Parathyroid adenoma (tissue), 2 donors: ENCODE measurements around the gene STXBP1.

Experiments
- H2AFZ ChIP-seq: fragments of 300-600 bp; sonication (generic); one replicate; pipeline ENCODE4 v1.7.0; 2017; ENCODE audit warnings: antibody characterized with exemption, mild to moderate bottlenecking
- H3K27ac ChIP-seq: fragments of 300-600 bp; sonication (generic); one replicate; pipeline ENCODE4 v1.7.0; 2017
- H3K27me3 ChIP-seq: fragments of 300-600 bp; sonication (generic); one replicate; pipeline ENCODE4 v1.7.0; 2017; ENCODE audit warnings: low read length; ENCODE audit not compliant: control insufficient read depth, insufficient read depth
- H3K36me3 ChIP-seq: fragments of 300-600 bp; sonication (generic); one replicate; pipeline ENCODE4 v1.7.0; 2017; ENCODE audit warnings: low read length; ENCODE audit not compliant: control insufficient read depth, insufficient read depth
- H3K4me1 ChIP-seq: fragments of 300-600 bp; sonication (generic); one replicate; pipeline ENCODE4 v1.7.0; 2017; ENCODE audit warnings: control low read depth
- H3K4me2 ChIP-seq: fragments of 300-600 bp; sonication (generic); one replicate; pipeline ENCODE4 v1.7.0; 2017; ENCODE audit warnings: low read length
- H3K4me3 ChIP-seq: fragments of 300-600 bp; sonication (generic); one replicate; pipeline ENCODE4 v1.7.0; 2017; ENCODE audit warnings: low read depth, low read length
- H3K79me2 ChIP-seq: fragments of 300-600 bp; sonication (generic); one replicate; pipeline ENCODE4 v1.7.0; 2017; ENCODE audit warnings: control low read depth
- H3K9ac ChIP-seq: fragments of 300-600 bp; sonication (generic); one replicate; pipeline ENCODE4 v1.7.0; 2017; ENCODE audit warnings: mild to moderate bottlenecking
- H3K9me3 ChIP-seq: fragments of 300-600 bp; sonication (generic); one replicate; pipeline ENCODE4 v1.7.0; 2017; ENCODE audit warnings: low read length; ENCODE audit not compliant: control insufficient read depth
- TF ChIP-seq, protein P1 (sequence below): fragments of 300-600 bp; sonication (generic); IDR thresholded peaks from one replicate; pipeline ENCODE4 v1.7.0; 2017; ENCODE audit warnings: antibody characterized with exemption, mild to moderate bottlenecking
- donor health status: primary hyperparathyroidism.

The STXBP1 gene

DNA sequence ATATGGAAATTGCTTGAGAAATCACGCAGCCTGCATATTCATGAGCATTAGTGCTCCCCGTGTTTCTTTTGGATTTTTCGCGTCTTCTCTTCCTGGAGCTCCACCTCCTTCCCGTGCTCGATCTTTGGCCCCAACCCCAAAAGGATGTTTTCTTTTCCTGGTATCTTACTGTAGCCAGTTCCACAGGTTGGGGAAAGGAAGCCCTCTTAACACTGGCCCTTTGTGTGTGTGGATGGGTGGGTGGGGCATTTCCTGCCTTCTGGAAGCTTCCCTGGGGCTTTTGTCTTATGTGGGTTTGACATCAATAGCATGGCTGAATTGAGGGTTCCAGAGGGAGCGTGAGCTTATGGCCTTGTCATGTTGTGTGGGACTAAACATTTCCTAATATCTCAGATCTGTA lies 21.9 kb downstream of the STXBP1 start:
- Histone ChIP-seq H3K4me3 (no peak overlapping the region), H3K79me2 (peaks cover 3% of the 10 kb centered on the region)

DNA sequence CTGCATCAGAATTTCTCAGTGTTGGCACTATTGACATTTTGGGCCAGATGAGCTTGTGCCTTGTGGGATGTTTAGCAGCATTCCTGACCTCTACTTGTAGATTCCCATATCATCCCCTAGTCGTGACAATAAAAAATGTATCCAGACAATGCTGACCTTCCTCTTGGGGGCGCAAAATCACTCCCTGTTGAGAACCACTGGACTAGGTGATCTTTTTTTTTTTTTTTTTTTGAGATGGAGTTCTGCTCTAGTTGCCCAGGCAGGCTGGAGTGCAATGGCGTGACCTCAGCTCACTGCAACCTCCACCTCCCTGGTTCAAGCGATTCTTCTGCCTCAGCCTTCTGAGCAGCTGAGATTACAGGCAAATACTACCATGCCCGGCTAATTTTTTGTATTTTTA lies 22.6 kb downstream of the STXBP1 start:
- Histone ChIP-seq H3K4me3 (no peak overlapping the region), H3K9me3 (no peaks in the 10 kb centered on the region), H3K27ac (peak overlapping the region; percentile 51), H3K27me3 (no peaks in the 10 kb centered on the region), H3K9ac (no peak overlapping the region), H3K4me2 (no peak overlapping the region), H3K36me3 (no peaks in the 10 kb centered on the region), H3K4me1 (no peaks in the 10 kb centered on the region), H2AFZ (no peak overlapping the region), H3K79me2 (peaks cover 3% of the 10 kb centered on the region)
- TF ChIP-seq, protein P1, sequence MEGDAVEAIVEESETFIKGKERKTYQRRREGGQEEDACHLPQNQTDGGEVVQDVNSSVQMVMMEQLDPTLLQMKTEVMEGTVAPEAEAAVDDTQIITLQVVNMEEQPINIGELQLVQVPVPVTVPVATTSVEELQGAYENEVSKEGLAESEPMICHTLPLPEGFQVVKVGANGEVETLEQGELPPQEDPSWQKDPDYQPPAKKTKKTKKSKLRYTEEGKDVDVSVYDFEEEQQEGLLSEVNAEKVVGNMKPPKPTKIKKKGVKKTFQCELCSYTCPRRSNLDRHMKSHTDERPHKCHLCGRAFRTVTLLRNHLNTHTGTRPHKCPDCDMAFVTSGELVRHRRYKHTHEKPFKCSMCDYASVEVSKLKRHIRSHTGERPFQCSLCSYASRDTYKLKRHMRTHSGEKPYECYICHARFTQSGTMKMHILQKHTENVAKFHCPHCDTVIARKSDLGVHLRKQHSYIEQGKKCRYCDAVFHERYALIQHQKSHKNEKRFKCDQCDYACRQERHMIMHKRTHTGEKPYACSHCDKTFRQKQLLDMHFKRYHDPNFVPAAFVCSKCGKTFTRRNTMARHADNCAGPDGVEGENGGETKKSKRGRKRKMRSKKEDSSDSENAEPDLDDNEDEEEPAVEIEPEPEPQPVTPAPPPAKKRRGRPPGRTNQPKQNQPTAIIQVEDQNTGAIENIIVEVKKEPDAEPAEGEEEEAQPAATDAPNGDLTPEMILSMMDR: no peak

More for the DNA sequence above, 21.9 kb downstream of the STXBP1 start:
- Histone ChIP-seq H3K9me3 (no peaks in the 10 kb centered on the region), H3K4me1 (no peaks in the 10 kb centered on the region), H3K9ac (no peak overlapping the region), H2AFZ (no peak overlapping the region), H3K36me3 (no peaks in the 10 kb centered on the region), H3K27ac (peak overlapping the region; percentile 56), H3K27me3 (no peaks in the 10 kb centered on the region), H3K4me2 (no peak overlapping the region)
- TF ChIP-seq, protein P1: no peak

DNA sequence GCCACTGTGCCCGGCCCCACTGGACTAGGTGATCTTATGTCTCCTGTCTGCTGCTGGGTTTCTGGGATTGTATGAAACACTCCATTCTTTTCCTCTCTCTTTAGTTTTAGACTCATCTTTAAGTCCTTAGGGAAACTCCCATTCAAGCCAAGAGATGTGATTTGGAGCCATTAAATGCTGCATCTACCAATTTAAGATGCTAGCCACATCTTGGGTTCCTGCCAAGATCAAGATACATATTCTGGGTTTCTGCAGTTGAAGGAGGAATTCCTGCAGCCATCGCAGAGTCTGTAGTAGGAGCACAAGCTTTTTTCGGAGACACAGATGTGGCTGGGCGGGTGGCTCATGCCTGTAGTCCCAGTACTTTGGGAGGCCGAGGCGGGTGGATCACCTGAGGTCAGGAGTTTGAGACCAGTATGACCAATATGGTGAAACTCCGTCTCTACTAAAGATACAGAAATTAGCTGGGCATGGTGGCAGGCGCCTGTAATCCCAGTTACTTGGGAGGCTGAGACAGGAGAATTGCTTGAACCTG lies 23.2 kb downstream of the STXBP1 start:
- Histone ChIP-seq H3K4me3 (no peak overlapping the region), H3K9ac (no peak overlapping the region), H3K36me3 (no peaks in the 10 kb centered on the region), H3K9me3 (no peaks in the 10 kb centered on the region), H3K79me2 (peaks cover 3% of the 10 kb centered on the region), H3K27me3 (no peaks in the 10 kb centered on the region), H2AFZ (no peak overlapping the region), H3K4me2 (no peak overlapping the region), H3K4me1 (no peaks in the 10 kb centered on the region), H3K27ac (no peak overlapping the region)
- TF ChIP-seq, protein P1: no peak

DNA sequence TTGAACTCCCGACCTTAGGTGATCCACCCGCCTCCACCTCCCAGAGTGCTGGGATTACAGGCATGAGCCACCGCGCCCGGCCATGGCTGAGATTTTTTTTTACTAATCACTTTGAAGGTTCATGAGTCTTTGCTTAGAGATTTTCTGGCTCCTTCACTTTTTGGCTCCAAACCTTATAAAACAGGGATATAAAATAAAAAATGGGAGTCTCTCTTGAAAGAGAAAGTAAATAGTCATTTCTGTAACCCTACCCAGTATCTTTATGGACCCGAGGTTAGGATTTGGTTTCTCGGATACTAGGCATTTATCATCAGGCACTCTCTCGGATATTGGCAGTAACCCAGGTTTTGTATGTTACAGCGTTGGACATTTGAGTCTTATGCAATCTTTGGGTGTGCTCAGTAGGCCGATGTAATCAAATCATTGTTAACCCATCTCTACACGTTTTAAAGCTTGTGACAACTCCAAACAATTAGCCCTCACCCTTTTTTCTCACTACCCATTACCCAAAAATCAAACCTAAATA lies 25.3 kb downstream of the STXBP1 start:
- H3K27ac ChIP-seq: peak overlapping the region; percentile 32
- TF ChIP-seq, protein P1: no peak
- H3K9me3 ChIP-seq: no peaks in the 10 kb centered on the region
- no peak overlapping the region for H3K4me2 ChIP-seq
- H3K27me3 ChIP-seq: no peaks in the 10 kb centered on the region
- no peak overlapping the region for H2AFZ ChIP-seq
- no peaks in the 10 kb centered on the region for H3K36me3 ChIP-seq
- H3K79me2 ChIP-seq: peaks cover 3% of the 10 kb centered on the region
- no peak overlapping the region for H3K9ac ChIP-seq
- no peak overlapping the region for H3K4me3 ChIP-seq
- no peaks in the 10 kb centered on the region for H3K4me1 ChIP-seq

DNA sequence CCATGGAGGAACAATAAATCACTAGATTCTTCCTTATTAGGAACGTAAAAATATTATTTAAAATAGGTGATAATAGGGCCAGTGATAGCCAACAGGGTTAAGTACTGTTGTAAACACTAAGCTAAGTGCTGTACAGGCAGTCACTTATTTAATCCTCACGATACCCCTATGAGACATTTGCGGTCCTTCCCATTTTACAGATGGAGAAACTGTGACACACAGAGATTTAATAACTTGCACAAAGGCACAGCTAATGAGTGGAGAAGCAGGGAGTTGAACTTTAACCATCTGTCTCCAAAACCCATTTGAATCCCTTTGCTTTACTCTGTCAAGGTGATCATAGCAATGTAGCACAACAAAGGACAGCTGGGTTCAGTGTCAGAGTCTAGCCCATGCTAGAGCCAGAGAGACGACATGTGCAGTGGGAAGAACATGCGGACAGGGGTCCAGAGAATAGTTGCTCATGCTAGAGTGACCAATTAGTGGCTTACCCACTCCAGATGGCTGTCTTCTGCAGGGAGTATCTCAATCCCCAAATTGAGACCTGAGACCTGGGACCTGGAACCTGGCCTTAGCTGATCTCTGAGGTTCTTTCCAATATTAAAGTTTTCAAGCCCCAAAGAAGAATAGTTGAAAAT lies 28.9 kb downstream of the STXBP1 start:
- H3K4me3 ChIP-seq: no peak overlapping the region
- H3K79me2 ChIP-seq: peaks cover 3% of the 10 kb centered on the region
- H3K27ac ChIP-seq: no peak overlapping the region
- no peak overlapping the region for H3K4me2 ChIP-seq
- no peak overlapping the region for H2AFZ ChIP-seq
- no peak overlapping the region for H3K9ac ChIP-seq
- no peaks in the 10 kb centered on the region for H3K27me3 ChIP-seq
- no peaks in the 10 kb centered on the region for H3K36me3 ChIP-seq
- TF ChIP-seq, protein P1: no peak
- no peaks in the 10 kb centered on the region for H3K4me1 ChIP-seq
- H3K9me3 ChIP-seq: no peaks in the 10 kb centered on the region
